ENCODE data around the gene GTF3C2. TPM values are rescaled to one million over a fixed set of nuclear protein-coding genes. Genes with fewer than 3 reads are reported as not detected.

The GTF3C2 gene
- total RNA-seq, 4 donors from 2014 or later, result 27.5 to 44.3 (median 31.6) TPM

DNA sequence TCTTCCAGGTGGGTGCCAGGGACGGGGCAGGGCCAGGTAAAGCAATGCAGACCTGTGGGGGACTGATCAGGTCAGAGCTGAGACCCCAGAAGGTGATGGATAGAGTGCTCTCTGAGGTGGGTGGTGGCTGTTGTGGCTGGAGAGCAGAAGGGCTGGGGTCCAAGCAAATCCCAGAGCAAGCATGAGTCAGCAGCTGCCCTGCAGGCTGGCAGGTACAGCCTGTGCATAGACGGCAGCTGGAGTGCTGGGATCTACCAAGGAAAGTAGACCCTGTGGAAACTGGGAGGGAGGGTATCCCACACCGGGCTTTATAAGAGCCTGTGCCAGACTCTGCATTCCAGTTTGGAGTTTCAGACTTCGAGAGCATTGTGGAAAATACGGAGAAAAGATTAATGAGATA is 73.7 kb downstream of the GTF3C2 start:
- no peaks in the 10 kb centered on the region for H3K9me3 ChIP-seq
- no peak overlapping the region for H3K4me3 ChIP-seq
- peaks cover 0 to 17% (median 4%) of the 10 kb centered on the region in 4 donors for H3K4me1 ChIP-seq
- H3K36me3 ChIP-seq, result no peaks in the 10 kb centered on the region
- intact Hi-C loops (cut with DNase I), result loop anchor here (10.0 kb wide), 1 partner anchor 318 kb away; no protein-coding TSS in a partner anchor
- no peak overlapping the region for H3K27ac ChIP-seq (replicated peaks in 1 of 4)
- H3K27me3 ChIP-seq, result peaks cover 0 to 26% (median 3%) of the 10 kb centered on the region in 4 donors
- DNase-seq (ENCODE audit: extremely low spot score), result no peak
- WGBS, result 38% methylated on average over 4 of the region's 5 CpGs
- TF ChIP-seq EP300 (IDR thresholded peaks at IDR 0.05) (no peak), POLR2AphosphoS5 (IDR thresholded peaks at IDR 0.05) (no peak), POLR2A (IDR thresholded peaks at IDR 0.05; ENCODE audit: low read depth) (no peak)
- TF ChIP-seq, protein P1, sequence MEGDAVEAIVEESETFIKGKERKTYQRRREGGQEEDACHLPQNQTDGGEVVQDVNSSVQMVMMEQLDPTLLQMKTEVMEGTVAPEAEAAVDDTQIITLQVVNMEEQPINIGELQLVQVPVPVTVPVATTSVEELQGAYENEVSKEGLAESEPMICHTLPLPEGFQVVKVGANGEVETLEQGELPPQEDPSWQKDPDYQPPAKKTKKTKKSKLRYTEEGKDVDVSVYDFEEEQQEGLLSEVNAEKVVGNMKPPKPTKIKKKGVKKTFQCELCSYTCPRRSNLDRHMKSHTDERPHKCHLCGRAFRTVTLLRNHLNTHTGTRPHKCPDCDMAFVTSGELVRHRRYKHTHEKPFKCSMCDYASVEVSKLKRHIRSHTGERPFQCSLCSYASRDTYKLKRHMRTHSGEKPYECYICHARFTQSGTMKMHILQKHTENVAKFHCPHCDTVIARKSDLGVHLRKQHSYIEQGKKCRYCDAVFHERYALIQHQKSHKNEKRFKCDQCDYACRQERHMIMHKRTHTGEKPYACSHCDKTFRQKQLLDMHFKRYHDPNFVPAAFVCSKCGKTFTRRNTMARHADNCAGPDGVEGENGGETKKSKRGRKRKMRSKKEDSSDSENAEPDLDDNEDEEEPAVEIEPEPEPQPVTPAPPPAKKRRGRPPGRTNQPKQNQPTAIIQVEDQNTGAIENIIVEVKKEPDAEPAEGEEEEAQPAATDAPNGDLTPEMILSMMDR (IDR thresholded peaks at IDR 0.05), result no peak

GRCh38 chr2:27281855-27282559 is 74.6 kb downstream of the GTF3C2 start, which contains the start of gene TRIM54:
TRIM54 (plus strand) TSS chr2:27282429; CDS start chr2:27282732, 303 bp downstream.
- no peak within 1 kb of the TSS for H3K4me3 ChIP-seq
- H3K36me3 ChIP-seq, result no peaks in the 10 kb centered on the region
- intact Hi-C loops (cut with DNase I), result loop anchor here (2.0 to 10.0 kb wide), 2 partner anchors 183 to 317 kb away; no protein-coding TSS in a partner anchor
- TF ChIP-seq EP300 (IDR thresholded peaks at IDR 0.05), result no peak
- TF ChIP-seq, protein P1 (IDR thresholded peaks at IDR 0.05), result no peak
- no peak for TF ChIP-seq POLR2A (IDR thresholded peaks at IDR 0.05; ENCODE audit: low read depth)
- no peak for TF ChIP-seq POLR2AphosphoS5 (IDR thresholded peaks at IDR 0.05)
- 59% methylated on average over 5 of the region's 5 CpGs for WGBS
- H3K27me3 ChIP-seq, result peaks cover 0 to 35% (median 3%) of the 10 kb centered on the region in 4 donors
- peaks cover 0 to 17% (median 4%) of the 10 kb centered on the region in 4 donors for H3K4me1 ChIP-seq
- DNase-seq (ENCODE audit: extremely low spot score), result no peak
- H3K27ac ChIP-seq (replicated peaks in 1 of 4), result no peak within 1 kb of the TSS
- H3K9me3 ChIP-seq, result no peaks in the 10 kb centered on the region

GRCh38 chr2:27281442-27281841 is 75.1 kb downstream of the GTF3C2 start:
- no peaks in the 10 kb centered on the region for H3K36me3 ChIP-seq
- WGBS, result 80% methylated on average over 3 of the region's 3 CpGs
- no peaks in the 10 kb centered on the region for H3K9me3 ChIP-seq
- H3K27ac ChIP-seq (replicated peaks in 1 of 4), result no peak overlapping the region
- no peak for TF ChIP-seq EP300 (IDR thresholded peaks at IDR 0.05)
- TF ChIP-seq, protein P1 (IDR thresholded peaks at IDR 0.05), result no peak
- no peak for TF ChIP-seq POLR2AphosphoS5 (IDR thresholded peaks at IDR 0.05)
- no peak for TF ChIP-seq POLR2A (IDR thresholded peaks at IDR 0.05; ENCODE audit: low read depth)
- H3K4me1 ChIP-seq, result peaks cover 0 to 17% (median 4%) of the 10 kb centered on the region in 4 donors
- no peak overlapping the region for H3K4me3 ChIP-seq
- peaks cover 0 to 39% (median 3%) of the 10 kb centered on the region in 4 donors for H3K27me3 ChIP-seq
- intact Hi-C loops (cut with DNase I), result loop anchor here (2.0 to 10.0 kb wide), 2 partner anchors 183 to 317 kb away; no protein-coding TSS in a partner anchor
- DNase-seq (ENCODE audit: extremely low spot score), result no peak

- 85% methylated on average over 3 of the region's 3 CpGs for WGBS
- Histone ChIP-seq H3K4me3 (no peak overlapping the region), H3K27ac (replicated peaks in 1 of 4) (no peak overlapping the region), H3K27me3 (peaks cover 0 to 45% (median 3%) of the 10 kb centered on the region in 4 donors), H3K4me1 (peaks cover 0 to 17% (median 4%) of the 10 kb centered on the region in 4 donors), H3K9me3 (no peaks in the 10 kb centered on the region), H3K36me3 (no peaks in the 10 kb centered on the region)
- TF ChIP-seq EP300 (IDR thresholded peaks at IDR 0.05) (no peak), POLR2AphosphoS5 (IDR thresholded peaks at IDR 0.05) (no peak), POLR2A (IDR thresholded peaks at IDR 0.05; ENCODE audit: low read depth) (no peak)
- TF ChIP-seq, protein P1 (IDR thresholded peaks at IDR 0.05), result no peak
- intact Hi-C loops (cut with DNase I), result loop anchor here (2.0 to 10.0 kb wide), 2 partner anchors 182 to 316 kb away; no protein-coding TSS in a partner anchor
- DNase-seq (ENCODE audit: extremely low spot score), result no peak
Observed at GRCh38 chr2:27280826-27281225, 75.7 kb downstream of the GTF3C2 start.

Data from esophagus muscularis mucosa (tissue), 4 donors.